AML-193 (cell line): Measurements from ENCODE around the gene ANKRD33B.
"Not testable (repeated sequence)": the region's sequence is repeated elsewhere in the genome, so short reads cannot be mapped to it uniquely, and the experiment has no call there.

Experiments used
- DNase-seq, 2 experiments: peaks; one replicate each; lab custom pipeline; 2025; lab: John Stamatoyannopoulos, UW

ANKRD33B gene

DNA sequence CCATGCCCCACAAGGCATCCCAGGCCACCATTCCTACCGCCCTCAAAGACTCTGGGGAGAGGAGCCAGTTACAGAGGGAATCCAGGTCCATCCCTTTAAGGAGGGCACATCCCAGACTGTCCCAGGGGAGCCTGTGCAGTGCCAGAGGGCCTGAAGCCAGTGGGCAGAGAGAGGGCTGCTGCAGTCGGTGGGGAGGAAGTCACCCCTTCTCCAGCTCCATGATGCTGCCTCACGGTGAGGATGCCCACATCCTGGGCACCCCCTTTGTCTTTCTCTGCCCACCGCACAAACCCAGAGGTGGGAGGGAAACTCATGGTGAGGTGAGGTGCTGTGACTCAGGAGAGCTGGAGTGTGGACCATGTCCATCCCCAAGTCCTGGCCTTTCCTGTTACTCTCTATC lies 26.2 kb upstream of the ANKRD33B start:
- DNase-seq: no peak

DNA sequence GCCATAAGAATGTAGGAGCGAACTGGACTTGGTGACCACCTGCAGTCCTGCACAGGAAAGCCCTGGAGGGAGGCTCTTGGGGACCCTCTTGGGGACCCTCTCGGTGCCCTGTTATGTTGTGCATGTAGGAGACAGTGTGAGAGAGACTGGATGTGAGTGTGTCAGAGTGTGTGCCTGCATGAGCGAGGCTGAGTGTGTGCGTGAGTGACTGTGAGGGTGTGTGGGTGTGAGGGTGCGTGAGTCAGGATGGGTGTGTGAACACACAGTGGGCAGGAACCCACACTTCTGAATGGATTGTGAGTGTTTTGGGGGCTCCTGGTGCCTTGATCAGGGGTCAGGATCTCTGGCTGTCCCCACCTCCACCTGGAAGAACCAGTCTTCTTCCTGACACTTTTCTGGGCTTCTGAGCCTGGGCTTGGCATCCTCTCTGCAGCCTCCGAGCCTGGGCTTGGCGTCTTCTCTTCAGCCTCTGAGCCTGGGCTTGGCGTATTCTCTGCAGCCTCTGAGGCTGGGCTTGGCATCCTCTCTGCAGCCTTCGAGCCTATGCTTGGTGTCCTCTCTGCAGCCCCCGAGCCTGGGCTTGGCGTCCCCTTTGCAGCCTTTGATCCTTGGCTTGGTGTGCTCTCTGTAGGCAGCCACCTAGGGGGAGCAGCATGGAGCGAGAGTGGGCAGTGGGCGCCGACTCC lies 25.6 kb upstream of the ANKRD33B start:
- DNase-seq: no peak

DNA sequence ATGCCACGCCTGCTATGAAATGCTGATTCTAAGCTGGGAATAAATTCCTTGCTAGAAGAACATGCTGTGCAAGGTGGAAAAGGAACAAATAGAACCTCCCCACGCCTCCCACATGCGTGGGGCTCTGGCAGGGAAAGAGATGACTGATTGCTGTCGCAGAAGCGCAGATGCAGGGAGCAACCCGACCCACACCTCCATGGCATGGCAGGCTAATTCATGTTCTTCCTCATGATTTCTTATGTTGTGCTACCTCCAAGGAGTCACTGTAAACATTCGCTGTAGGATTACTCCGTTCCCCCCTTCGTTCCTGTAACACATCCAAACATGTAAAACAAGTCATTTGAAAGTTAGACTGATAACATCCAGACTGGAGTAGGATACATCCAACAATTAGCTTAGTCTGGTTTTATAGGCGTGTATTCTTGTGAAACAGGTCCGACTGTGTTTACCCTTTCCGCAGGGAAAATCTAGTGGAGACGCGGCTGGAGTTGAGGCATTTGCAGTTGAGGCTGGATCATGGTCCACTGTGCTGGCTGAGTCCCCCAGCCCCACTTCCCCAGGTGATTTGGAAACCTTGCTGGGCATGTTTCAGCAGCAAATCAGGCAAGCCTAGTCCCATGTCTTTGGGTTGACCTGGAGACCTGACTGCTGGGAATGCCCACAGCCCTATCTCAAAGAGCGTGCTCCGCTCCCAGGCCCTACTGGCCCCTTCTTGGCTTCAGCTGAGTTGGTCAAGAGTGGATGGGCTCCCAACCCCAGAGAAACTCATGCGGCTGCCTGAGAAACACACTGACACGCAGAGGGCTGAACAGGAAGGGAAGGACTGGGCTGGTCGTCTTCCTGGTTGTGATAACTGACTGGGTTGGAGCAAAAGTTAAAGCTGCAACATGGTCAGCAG lies 24.8 kb upstream of the ANKRD33B start:
- no peak for DNase-seq

DNA sequence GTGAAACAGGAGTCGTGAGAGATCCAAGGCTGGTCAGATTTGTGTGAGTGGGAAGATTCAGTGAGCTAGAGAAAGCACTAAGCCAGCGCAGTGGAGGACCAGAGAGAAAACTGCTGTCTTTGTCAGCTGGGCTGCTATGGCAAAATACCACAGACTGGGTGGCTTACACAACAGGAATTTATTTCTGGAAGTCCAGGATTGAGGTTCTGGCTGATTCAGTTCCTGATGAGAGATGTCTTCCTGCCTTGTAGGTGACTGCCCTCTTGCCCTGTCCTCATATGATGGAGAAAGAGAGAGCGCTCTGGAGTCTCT lies 24.2 kb upstream of the ANKRD33B start:
- no peak for DNase-seq

DNA sequence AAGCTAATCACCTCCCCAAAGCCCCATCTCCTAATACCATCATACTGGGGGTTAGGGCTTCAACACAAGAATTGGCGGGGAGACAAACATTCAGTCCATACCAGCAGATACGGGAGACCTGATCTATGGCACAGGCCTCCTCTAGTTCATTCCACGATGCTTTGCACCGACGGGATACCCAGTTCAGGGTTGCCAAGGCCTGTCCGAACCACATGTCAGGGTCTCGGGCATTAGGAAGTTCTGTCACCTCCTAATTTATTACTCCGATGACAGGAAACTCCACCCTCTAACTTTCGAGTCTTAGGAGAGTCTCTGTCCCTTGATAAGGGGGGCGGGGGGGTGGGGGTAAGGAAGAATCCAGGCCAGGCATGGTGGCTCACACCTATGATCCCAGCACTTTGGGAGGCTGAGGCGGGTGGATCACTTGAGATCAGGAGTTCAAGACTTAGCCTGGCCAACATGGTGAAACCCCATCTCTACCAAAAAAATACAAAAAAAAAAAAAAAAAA lies 23.8 kb upstream of the ANKRD33B start:
- DNase-seq: no peak

DNA sequence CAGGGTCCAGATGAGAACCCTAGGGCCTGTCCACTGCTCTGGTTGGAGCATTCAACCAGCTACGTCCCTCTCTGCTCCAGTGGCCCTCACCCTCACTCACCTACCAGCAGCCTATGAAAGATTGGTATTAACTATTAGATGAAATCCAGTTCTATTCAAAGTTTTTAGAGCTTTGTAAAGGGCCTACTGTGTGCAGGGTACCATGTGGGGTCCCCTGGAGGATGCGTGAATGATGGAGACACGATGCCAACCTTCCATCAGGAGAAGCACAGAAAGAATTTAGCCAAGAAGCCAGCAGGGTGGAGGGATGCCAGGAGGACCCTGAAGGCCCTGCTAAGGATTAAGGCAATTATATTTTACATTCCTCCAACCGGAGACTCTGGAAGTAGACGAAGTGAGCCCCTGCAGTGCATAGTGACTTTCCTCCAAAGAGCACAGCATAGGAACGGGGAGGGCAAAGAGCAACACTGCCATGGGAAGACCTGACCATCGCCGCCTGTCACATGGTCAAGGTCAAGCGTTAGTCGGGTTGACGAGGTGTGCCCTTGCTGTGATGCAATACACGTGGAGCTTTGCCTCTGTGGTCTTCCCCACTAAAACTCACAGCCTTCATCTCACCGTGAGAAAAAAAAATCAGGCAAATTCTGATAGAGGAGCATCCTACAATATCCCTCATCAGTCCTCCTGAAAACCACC lies 22.8 kb upstream of the ANKRD33B start:
- DNase-seq: no peak

DNA sequence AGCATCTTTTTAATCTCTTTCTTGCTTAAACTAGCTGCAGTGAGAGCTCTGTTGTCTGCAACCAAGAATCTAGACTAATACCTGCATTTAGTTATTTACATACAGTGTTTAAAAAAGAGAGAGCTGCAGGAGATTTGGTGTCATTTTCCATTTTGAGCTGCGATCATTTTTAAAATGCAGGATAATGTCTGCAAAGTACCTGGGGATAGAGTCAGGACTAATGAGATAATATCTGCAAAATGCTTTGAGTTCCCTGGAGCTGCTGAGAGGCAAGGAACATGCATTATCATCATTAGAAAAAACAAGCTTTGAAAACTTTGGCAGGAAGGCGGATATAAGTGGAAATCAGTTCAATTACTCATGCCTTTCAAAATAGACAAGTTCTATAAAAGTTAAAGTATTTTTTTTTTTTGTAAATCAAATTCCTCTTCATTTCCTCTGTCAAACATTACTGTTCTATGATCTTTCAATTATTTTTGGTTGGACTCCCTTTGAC lies 21.8 kb upstream of the ANKRD33B start:
- no peak for DNase-seq

DNA sequence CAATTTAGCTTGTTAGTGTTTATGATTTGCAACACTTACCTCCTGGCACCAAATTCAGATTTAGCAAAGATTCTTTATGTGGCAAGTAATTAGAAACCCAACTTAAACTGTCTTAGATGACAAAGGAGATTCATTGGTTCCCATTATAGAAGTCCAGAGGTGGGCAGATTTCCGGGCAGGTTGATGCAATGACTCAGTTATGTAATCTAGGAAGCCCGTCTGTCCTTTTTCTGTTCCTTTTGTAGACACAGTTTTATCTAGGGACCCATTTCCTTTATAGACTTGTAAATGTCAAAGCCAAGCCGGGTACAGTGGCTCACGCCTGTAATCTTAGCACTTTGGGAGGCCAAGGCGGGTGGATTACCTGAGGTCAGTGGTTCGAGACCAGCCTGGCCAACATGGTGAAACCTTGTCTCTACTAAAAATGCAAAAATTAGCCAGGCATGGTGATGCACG lies 20.3 kb upstream of the ANKRD33B start:
- peak; percentile 57 to 64 for DNase-seq

DNA sequence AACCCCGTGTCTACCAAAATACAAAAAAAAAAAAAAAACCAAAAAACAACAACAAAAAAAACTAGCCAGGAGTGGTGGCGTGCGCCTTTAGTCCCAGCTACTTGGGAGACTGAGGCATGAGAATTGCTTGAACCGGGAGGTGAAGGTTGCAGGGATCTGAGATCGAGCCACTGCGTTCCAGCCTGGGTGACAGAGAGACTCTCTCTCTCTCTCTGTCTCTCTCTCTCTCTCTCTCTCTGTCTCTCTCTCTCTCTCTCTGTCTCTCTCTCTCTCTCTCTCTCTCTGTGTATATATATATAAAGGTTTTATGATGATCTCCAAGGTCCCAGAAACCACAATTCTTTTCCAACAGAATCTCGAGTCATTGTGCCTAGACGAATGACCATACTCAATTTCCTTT lies 18.8 kb upstream of the ANKRD33B start:
- no peak for DNase-seq

DNA sequence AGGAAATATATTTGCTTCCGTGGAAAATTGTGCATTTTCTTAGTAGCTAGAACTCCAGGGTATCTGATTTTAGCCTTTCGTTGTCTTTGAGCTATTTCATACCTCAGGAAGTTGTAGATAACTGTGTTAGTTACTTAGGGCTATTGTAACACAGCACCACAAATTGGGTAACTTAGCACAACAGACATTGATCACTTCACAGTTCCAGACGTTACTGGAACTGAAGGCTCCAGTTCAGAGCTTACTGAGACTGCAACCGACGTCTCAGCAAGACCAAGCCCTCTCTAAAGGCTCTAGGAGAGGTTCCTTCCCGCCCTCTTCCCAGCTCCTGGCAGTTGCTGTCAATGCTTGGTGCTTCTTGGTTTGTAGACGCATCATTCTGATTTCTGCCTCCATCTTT lies 17.7 kb upstream of the ANKRD33B start:
- peak in 1 of 2 experiments; percentile 9 for DNase-seq

DNA sequence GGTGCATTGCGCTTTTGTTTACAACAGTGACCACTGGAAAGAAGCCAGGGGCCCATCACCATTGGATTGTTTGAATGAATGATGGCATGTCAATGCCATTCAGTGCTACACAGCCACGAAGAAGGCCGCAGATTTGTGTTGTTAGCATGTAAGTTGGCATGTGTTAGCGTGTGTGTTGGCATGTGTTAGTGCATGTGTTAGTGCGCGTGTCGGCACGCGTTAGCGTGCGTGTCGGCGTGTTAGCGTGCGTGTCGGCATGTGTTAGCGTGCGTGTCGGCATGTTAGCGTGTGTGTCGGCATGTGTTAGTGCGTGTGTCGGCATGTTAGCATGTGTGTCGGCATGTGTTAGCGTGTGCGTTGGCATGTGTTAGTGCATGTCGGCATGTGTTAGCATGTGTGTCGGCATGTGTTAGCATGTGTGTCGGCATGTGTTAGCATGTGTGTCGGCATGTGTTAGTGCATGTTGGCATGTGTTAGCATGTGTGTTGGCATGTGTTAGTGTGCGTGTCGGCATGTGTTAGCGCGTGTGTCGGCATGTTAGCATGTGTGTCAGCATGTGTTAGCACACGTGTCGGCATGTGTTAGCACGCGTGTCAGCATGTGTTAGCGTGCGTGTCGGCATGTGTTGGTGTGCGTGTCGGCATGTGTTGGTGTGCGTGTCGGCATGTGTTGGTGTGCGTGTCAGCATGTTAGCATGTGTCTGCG lies 15.3 kb upstream of the ANKRD33B start:
- DNase-seq: no peak

DNA sequence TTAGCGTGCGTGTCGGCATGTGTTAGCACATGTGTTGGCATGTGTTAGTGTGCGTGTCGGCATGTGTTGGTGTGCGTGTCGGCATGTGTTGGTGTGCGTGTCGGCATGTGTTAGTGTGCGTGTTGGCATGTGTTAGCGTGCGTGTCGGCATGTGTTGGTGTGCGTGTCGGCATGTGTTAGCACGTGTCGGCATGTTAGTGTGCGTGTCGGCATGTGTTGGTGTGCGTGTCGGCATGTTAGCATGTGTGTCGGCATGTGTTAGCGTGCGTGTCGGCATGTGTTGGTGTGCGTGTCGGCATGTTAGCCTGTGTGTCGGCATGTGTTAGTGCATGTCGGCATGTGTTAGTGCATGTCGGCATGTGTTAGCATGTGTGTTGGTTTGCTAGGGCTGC lies 14.8 kb upstream of the ANKRD33B start:
- not testable (repeated sequence) for DNase-seq

DNA sequence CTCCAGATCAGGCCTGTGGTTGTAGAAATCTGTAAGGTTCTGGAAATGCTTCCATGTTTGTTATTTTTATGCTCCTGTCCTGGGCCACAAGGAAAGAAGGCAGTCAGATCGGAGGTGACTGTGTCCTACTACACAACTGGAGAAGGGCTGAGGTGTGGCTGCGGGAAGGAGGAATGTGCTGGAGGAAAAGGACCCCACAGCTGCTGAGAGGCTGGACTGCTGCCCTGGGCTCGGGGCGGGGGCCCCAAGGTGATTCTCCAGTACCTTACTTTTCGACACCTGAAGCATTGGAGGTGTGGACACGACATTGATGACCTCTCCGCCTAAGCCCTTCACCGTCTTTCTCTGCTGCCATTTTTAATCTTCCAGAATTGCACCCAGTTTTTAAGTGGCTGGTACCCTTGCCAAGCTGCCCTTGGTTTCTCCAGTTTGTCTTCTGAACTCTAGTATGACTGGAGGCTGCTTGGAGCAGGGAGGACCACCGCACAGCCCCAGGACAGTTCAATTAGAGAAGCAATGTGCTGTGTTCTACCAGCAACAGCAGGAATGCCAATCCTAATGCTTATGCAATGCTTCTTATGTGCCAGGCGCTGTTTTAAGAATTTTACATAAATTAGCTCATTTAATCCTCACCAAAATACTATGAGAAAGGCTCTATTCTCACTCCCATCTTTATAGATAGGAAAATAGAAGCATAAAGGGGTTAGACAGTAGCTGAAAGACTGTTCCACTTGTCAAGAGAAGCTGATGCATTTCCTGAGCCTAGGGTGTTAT lies 13.5 kb upstream of the ANKRD33B start:
- DNase-seq: no peak

DNA sequence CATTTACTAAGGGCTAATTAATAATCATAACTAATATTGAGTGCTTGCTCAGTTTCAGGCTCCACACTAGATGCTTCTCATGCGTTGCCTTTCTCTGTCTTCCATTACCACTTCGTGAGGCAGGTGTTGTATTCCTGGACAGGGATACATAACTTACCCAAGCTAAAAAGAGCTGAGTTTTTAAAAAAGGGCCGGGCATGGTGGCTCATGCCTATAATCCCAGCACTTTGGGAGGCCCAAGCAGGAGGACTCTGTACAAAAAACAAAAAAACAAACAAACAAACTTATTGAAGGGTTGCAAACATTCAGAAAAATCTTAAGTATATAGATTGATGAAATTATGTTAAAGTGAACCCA lies 12.1 kb upstream of the ANKRD33B start:
- DNase-seq: no peak

DNA sequence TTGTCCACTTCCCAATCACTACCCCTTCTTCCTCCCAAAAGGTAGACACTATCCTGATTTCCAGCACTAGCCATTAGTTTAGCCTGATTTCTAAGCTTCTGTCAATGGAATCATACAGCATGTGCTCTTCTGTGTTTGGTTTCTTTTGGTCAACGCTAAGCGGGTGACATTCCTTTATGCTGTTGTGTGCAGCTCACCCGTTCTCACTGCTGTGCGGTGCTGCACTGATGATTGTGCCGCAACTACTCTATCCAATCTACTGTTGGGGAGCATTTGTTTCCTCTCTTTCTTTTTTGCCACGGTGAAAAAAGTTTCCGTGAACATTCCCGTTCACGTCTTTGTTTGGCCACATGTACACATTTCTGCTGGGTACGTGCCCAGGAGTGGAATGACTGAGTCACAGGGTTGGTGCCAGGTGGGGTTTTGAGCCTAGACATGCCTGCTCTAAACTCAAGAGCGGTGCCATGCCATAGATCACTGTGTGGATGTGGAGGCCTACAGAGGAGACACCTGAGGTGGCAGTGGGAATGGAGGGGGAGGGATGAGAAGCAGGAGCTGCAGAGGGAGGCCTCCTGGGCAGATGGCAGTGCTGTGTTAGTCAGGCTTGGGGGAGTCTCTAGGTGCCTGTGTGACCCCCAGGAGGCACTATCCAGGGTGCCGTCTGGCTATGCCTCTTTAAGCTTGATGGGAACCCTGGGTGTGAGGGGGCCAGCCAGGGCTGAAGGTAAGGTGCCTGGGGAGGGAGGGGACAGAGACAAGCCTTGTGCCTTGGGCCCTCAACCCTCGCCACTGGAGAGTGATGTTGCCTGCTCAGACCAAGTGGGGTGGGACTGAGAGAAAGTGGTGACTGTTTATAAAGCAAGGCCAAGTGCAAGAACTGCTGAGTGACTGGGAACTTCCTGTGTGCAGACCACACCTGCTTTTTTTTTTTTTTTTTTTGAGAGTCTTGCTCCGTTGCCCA lies 11.4 kb upstream of the ANKRD33B start:
- DNase-seq: no peak

DNA sequence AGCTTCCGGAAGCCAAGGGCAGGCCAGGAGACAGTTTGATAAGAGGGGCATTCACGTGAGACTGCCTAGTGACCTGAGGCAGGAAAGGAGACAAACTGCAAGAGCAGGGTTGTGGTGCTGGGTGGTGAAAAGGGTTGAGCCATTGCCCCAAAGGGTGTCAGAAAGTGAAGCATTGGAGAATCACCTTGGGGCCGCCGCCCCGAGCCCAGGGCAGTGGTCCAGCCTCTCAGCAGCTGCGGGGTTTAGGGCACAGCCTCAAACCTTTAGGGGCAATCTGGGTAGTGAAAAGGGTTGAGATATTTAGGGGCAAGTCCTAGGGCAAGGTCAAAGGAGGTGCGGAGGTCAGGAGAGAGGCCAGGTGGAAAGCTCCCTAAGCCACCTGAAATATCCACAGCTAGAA lies 10.4 kb upstream of the ANKRD33B start:
- DNase-seq: no peak

DNA sequence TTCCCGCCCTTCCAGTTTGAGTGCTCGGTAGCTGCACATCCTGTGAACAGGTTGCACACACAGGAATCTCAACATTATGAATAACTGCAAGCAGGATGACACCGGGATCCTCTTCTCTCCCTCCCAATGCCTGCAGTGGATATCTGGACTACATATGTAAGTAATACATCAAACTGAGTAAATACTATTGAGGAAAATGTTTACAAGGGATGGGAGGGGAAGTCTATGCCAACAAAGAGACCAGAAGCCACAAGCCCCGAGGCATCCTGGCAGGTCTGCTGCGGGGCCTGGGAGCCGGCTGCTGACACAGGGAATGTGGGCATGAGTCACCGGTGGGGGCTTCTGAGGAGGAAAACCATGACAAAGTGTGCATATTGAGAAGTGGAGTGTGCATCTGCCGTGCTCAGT lies 8.6 kb upstream of the ANKRD33B start:
- DNase-seq: no peak

DNA sequence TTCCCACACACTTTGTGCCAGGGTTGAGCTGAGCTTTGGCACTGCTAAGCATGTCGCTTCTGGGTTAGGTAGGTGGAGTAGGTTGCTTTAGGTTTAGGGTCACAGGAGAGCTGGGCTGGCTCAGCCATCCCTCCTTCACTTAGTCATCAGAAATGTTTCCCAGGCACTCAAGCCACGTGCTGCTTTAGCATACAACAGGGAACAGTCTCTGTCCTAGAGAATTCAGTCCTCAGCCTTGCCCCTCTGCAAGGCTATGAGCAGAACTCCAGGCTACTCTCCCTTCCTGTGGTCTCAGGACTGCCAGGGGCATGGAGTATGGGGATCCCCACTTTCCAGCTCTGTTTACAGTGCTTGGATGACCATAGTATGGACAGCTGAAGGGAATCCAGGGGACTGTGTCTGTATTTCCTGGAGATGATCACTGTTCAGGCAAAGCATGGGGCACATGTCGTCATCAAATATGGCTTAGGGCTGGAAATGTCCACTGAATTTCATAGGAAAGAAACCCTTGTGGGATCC lies 7.5 kb upstream of the ANKRD33B start:
- DNase-seq: no peak

DNA sequence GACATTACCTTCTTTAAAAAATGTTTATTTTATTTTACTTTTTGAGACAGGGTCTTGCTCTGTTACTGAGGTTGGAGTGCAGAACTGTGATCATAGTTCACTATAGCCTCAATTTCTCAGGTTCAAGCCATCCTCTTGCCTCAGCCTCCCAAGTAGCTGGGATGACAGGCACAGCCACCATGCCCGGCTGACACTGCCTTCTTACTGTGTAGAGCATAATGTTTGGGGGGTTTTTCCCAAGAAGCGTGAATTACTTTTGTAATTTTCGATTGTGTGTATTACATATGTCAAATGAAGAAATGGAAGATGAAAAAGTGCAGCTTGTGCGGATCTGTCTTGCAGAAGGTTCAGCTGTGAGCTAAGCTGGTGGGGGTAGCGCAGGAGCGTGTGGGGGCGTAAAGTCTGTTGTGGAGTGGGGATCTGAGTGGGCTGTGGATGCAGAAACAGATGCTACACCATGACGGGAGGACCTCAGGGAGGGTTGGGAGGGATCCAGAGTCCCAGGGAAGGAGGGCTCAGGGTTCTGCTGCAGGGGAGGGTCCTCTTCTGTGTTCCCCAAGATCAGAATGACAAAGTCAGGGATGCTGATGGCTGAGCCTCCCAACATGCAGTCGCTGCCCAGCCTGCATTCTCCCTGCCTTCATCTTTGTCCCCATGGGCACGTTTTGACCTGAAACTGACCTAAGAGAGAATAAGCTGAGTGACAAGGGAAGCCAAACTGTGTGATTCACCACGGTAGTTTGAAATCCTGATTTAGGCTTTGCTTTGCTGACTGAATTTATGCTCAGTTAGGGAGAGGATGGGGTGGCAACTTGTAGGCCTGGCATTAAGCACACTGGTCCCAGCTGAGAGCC lies 6.8 kb upstream of the ANKRD33B start:
- DNase-seq: no peak
